Astrocyte (in vitro differentiated cells and primary cell): ENCODE results near the gene C5.
"Not testable (repeated sequence)": the region's sequence is repeated elsewhere in the genome, so short reads cannot be mapped to it uniquely, and the experiment has no call there.

Source experiments
- CTCF ChIP-seq: IDR thresholded peaks from 2 replicates; pipeline ENCODE4 v1.5.1; 2011; ENCODE audit warnings: low read depth, mild to moderate bottlenecking, inconsistent platforms, low read length, moderate library complexity; ENCODE audit not compliant: insufficient read depth
- EZH2 ChIP-seq: IDR thresholded peaks from 2 replicates; pipeline ENCODE4 v1.6.1; 2012; ENCODE audit warnings: mild to moderate bottlenecking, low read length, inconsistent platforms; ENCODE audit not compliant: insufficient read depth

GRCh38 chr9:121090743-121091142, 40.7 kb upstream of the C5 start:
- TF ChIP-seq CTCF, EZH2: not testable (repeated sequence)
